Ureter (tissue), 1 donor: ENCODE results near the gene LRRIQ4. TPM values are rescaled to one million over a fixed set of nuclear protein-coding genes. Genes with fewer than 3 reads are reported as not detected.

ENCODE experiments used
- DNase-seq: peaks from one replicate; pipeline ENCODE4 v3.0.0-alpha.2; 2020; ENCODE audit warnings: low spot score
- total RNA-seq: library from RNA; stranded (reverse); gene quantifications from one replicate; pipeline ENCODE4 v1.2.4, GENCODE V29; 2023
- donor health status: DM: yes; HTN: yes; CAD: no.

Gene LRRIQ4
- total RNA-seq, 1 donor from 2014 or later: not detected

GRCh38 chr3:169809230-169809795 lies 3.4 kb upstream of the LRRIQ4 start:
- DNase-seq: no peak

GRCh38 chr3:169811631-169812331 lies 889 bp upstream of the LRRIQ4 start:
- peak; percentile 49 for DNase-seq

GRCh38 chr3:169813278-169813677 lies 608 bp downstream of the LRRIQ4 start:
- DNase-seq: no peak

GRCh38 chr3:169813757-169814517 lies 1.3 kb downstream of the LRRIQ4 start:
- DNase-seq: no peak

GRCh38 chr3:169815590-169816150 lies 3.0 kb downstream of the LRRIQ4 start:
- DNase-seq: no peak

GRCh38 chr3:169818316-169818715 lies 5.6 kb downstream of the LRRIQ4 start:
- no peak for DNase-seq

- no peak for DNase-seq
These were observed 9.4 kb downstream of the LRRIQ4 start for GRCh38 chr3:169822091-169822490.

GRCh38 chr3:169822540-169822939 lies 9.9 kb downstream of the LRRIQ4 start:
- no peak for DNase-seq

- DNase-seq: no peak
These were observed 10.3 kb downstream of the LRRIQ4 start for GRCh38 chr3:169822983-169823382.

- no peak for DNase-seq
These were observed 12.6 kb downstream of the LRRIQ4 start for GRCh38 chr3:169825316-169825715.

GRCh38 chr3:169827712-169828111 lies 15.0 kb downstream of the LRRIQ4 start:
- no peak for DNase-seq

GRCh38 chr3:169835533-169835932 lies 22.9 kb downstream of the LRRIQ4 start:
- no peak for DNase-seq

GRCh38 chr3:169836078-169836941 lies 23.6 kb downstream of the LRRIQ4 start:
- no peak for DNase-seq

- no peak for DNase-seq
These were observed 24.2 kb downstream of the LRRIQ4 start for GRCh38 chr3:169836942-169837275.

- DNase-seq: no peak
These were observed 25.9 kb downstream of the LRRIQ4 start for GRCh38 chr3:169838511-169839030.

- DNase-seq: peak; percentile 63
These were observed 28.5 kb downstream of the LRRIQ4 start for GRCh38 chr3:169841171-169841570.

GRCh38 chr3:169842960-169843359 lies 30.3 kb downstream of the LRRIQ4 start:
- DNase-seq: no peak

- no peak for DNase-seq
These were observed 34.0 kb downstream of the LRRIQ4 start for GRCh38 chr3:169846458-169847193.

- no peak for DNase-seq
These were observed 35.2 kb downstream of the LRRIQ4 start for GRCh38 chr3:169847896-169848295.

- DNase-seq: no peak
These were observed 36.1 kb downstream of the LRRIQ4 start for GRCh38 chr3:169848741-169849140.

GRCh38 chr3:169850618-169851017 lies 37.9 kb downstream of the LRRIQ4 start:
- no peak for DNase-seq
